ENCODE measurements around the gene RHBDF1. TPM values are rescaled to one million over a fixed set of nuclear protein-coding genes. Genes with fewer than 3 reads are reported as not detected.
A peak's percentile ranks its signal among the peaks of the same experiment; 100 is the strongest.

RHBDF1 gene
- total RNA-seq, 2 experiments from 2014 or later: 0.36 TPM; not detected in 1

DNA sequence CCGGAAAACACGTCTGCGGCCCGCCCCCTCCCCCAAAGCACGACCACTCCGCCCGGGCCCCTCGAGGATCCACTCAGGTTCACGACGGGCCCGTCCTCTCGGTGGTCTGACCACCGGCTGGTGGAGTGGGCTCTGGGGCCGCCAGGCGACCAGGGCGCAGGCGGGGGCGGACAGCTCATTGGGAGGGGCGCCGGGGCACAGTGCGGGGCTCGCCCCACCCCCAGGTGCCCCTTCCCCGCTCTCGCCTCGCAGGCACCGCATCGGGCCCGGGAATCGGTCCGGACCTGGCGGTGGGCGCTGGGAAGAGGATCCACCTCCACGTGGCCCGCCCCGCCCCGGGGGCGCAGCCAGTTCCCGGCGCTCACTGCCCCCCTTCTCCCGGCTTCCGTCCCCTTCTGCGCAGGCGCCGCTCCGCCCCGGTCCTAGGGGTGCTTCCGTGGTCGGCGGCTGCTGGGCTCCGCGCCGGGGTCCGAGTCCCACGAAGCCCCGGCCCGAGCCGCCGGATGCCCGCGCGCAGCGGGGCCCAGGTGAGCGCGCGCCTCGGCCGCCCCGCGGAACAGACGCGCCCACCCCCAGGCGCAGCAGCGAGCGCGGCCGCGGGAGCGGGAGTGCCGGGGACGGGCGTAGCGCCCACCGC lies 5.5 kb upstream of the RHBDF1 start, which contains the start of gene MPG:
TSS of gene MPG (plus strand) at position 419 of the 637 bp plus-strand sequence. CDS start at position 504, 85 bp downstream.
- Mint-ChIP-seq H3K27ac (peak within 1 kb of the TSS; percentile 80), H3K9me3 (no peaks in the 10 kb centered on the region), H3K4me1 (ENCODE audit: low read depth) (peaks cover 21% of the 10 kb centered on the region), H3K36me3 (ENCODE audit: low read depth) (no peaks in the 10 kb centered on the region), H3K27me3 (ENCODE audit: low read depth) (peaks cover 8% of the 10 kb centered on the region), H3K4me3 (peak within 1 kb of the TSS; percentile 80)
- intact Hi-C loops (cut with micrococcal nuclease): no loop called here
- DNase-seq: peak; percentile 82
- CTCF ChIA-PET: interaction anchor here (1.2 to 6.6 kb wide), 4 partner anchors 13 to 39 kb away, joined by 3 to 37 read pairs (median 9); no protein-coding TSS in a partner anchor

DNA sequence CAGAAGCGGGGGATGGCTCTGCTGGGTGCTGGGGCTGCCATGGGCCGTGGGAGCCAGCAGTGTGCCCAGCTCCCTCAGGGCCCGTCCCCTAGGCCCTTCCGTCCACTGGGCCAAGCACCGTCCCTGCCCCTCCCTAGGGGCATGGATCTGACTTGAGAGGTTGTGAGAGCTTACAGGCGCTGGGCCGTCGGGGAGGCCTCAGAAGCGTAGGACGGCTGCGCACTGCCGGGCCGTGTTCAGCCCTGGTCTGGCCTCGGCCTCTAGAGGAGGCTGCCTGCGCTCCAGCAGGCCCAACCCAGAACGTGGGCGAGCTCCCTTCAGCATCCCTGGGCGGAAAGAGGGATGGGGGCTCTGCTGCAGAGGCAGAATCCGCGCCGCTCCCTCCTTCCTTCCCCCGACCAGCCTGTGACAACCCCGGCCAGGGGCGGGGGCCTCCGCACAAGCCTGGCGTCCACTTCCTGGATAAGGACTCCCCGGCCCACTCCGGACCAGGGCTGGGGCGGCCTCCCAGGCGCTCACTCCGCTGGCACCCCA lies 4.9 kb upstream of the RHBDF1 start:
- CTCF ChIA-PET: interaction anchor here (1.2 to 6.6 kb wide), 4 partner anchors 13 to 40 kb away, joined by 3 to 37 read pairs (median 9); no protein-coding TSS in a partner anchor
- peak; percentile 46 for DNase-seq
- Mint-ChIP-seq H3K27ac (no peak overlapping the region), H3K9me3 (no peaks in the 10 kb centered on the region), H3K4me1 (ENCODE audit: low read depth) (peaks cover 20% of the 10 kb centered on the region), H3K27me3 (ENCODE audit: low read depth) (peaks cover 10% of the 10 kb centered on the region), H3K36me3 (ENCODE audit: low read depth) (no peaks in the 10 kb centered on the region), H3K4me3 (peak overlapping the region; percentile 75)
- intact Hi-C loops (cut with micrococcal nuclease): no loop called here

DNA sequence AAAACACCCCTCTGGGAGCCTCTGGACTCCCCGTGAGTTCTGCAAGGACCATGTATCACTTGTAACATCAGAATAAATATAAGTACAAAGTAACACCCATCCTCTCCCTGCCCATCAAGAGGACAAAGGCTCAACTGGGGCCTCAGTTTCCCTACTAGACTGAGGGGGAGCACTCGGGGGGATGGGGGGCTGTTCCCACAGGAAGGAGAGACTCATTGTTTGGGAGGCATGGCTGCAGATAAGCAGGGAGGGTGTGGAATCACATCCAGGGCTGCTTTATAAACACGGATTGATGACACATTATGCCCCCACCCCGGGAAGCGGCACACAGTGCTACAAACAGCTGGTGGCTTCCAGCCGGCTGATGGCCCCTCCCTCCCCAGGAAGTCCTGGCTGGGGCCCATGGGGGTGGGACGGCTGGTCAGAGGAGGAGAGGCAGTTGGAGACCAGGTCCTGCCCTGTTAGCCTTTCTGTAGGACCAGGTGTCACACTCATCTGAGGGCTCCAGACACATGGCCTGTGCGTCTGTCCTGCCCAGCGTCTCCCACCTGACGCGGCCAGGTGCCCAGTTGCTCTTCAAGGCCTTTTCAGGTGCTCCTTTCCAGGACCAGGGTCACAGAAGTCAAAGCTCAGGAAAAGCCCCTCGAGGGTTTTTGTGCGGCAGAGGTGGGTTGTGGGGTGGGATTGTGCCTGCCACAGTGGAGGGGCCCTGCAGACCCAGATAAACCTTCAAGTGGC lies 4.3 kb upstream of the RHBDF1 start:
- Mint-ChIP-seq H3K9me3 (no peaks in the 10 kb centered on the region), H3K27me3 (ENCODE audit: low read depth) (peaks cover 11% of the 10 kb centered on the region), H3K27ac (no peak overlapping the region), H3K36me3 (ENCODE audit: low read depth) (no peaks in the 10 kb centered on the region), H3K4me3 (peak overlapping the region; percentile 75), H3K4me1 (ENCODE audit: low read depth) (peaks cover 20% of the 10 kb centered on the region)
- peak; percentile 37 for DNase-seq
- intact Hi-C loops (cut with micrococcal nuclease): no loop called here
- CTCF ChIA-PET: interaction anchor here (1.2 to 6.6 kb wide), 4 partner anchors 12 to 41 kb away, joined by 3 to 37 read pairs (median 9); no protein-coding TSS in a partner anchor

DNA sequence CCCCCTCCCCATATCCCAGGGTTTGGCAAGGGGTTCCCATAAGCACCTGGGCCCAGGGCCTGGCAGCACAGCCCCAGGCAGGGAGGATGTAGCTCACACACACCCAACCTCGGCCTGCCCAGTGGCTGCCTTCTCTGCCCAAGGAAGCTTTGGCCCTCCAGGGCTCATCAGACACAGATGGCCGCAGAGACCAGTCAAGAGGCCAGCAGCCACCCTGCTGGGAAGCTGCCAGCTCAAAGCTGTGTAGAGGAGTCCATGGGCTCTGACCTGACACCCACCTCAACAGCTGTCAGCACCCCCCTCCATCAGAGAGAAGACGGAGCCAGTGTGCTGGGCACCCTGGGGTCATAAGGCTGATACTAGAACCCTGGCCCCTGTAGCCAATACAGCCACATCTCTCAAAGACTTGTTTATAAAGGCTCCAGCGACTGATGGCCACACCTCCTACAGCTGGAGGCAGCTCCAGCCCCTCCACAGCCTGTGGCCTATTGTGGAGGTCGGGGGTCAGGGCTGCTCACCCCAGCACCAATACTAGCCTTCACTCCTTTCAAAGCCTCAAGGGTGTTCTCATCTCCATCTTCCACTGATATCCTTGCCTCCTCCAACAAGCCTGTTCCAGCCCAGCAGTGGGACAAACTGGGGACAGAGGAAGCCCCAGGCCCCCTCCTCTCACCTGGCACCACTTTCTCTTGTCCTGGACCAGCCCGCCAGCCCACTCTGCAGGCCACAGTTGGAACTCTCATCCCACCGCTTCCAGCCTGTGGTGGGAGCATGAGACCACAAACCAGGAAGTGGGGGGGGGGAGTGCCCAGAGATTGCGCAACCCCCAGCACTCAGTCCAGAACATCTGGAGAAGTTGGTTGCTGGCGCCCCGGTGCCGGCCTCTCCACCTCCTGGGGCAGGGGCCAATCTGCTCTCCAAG lies 3.4 kb upstream of the RHBDF1 start:
- no peaks in the 10 kb centered on the region for H3K36me3 Mint-ChIP-seq (ENCODE audit: low read depth)
- no peak overlapping the region for H3K4me3 Mint-ChIP-seq
- no peaks in the 10 kb centered on the region for H3K9me3 Mint-ChIP-seq
- peaks cover 21% of the 10 kb centered on the region for H3K4me1 Mint-ChIP-seq (ENCODE audit: low read depth)
- intact Hi-C loops (cut with micrococcal nuclease): no loop called here
- H3K27me3 Mint-ChIP-seq (ENCODE audit: low read depth): peaks cover 16% of the 10 kb centered on the region
- CTCF ChIA-PET: interaction anchor here (1.3 to 6.6 kb wide), 4 partner anchors 11 to 31 kb away, joined by 3 to 37 read pairs (median 12); no protein-coding TSS in a partner anchor
- no peak overlapping the region for H3K27ac Mint-ChIP-seq
- peak; percentile 25 for DNase-seq

DNA sequence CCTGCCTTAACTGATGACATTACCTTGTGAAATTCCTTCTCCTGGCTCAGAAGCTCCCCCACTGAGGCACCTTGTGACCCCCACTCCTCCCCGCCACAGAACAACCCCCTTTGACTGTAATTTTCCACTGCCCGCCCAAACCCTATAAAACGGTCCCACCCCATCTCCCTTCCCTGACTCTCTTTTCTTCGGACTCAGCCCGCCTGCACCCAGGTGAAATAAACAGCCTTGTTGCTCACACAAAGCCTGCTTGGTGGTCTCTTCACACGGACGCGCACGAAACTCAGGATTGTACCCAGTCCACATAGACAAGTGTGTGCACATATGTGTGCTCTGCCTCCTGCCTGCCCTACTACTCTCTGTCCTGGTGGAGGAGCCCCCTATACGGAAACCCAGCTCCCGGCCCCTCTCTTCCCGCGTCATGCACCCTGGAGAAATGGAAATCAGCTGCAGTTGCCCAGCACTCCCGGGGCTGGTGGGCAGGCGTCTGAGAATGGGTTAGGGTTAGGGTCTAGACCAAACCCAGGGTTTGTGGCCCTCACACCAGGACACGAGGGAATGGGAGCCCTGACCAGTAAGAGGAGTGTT lies 2.4 kb upstream of the RHBDF1 start:
- Mint-ChIP-seq H3K27ac (no peak overlapping the region), H3K36me3 (ENCODE audit: low read depth) (no peaks in the 10 kb centered on the region), H3K4me1 (ENCODE audit: low read depth) (peaks cover 21% of the 10 kb centered on the region), H3K9me3 (no peaks in the 10 kb centered on the region), H3K4me3 (no peak overlapping the region), H3K27me3 (ENCODE audit: low read depth) (peaks cover 20% of the 10 kb centered on the region)
- DNase-seq: no peak
- CTCF ChIA-PET: interaction anchor here (1.3 to 6.6 kb wide), 4 partner anchors 10 to 32 kb away, joined by 3 to 37 read pairs (median 12); no protein-coding TSS in a partner anchor
- intact Hi-C loops (cut with micrococcal nuclease): no loop called here

DNA sequence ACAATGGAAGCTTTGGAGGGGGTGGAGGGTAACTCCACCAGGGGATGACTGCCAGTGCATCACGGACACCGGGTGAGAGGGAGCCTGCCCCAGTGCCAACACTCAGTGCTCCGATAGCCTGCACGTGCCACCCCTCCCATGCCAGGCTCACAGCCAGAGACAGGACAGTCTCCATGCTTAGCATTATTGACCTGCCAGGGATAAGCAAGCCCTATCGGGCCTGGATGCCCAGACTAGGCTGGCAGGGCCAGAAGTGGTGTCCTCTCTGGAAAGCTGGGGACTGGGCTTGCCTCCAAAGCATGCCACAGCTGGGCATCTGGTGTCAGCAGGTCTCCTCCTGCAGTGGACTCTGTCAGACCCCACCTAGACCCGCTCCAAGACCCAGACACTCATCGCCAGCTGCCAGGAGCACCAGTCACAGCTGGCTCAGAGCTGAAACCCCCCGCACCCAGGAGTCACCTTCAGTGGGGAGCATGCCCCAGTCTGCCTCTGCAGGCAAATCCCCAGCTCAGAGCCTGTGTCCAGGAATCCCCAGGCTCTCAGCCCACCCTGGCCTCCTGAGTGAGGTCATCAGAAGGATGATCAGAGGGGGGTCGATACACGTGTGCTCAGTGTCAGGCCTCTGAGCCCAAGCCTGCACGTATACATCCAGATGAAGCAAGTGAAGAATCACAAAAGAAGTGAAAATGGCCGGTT lies 1.8 kb upstream of the RHBDF1 start:
- H3K27me3 Mint-ChIP-seq (ENCODE audit: low read depth): peaks cover 26% of the 10 kb centered on the region
- no peaks in the 10 kb centered on the region for H3K36me3 Mint-ChIP-seq (ENCODE audit: low read depth)
- CTCF ChIA-PET: interaction anchor here (1.5 to 6.6 kb wide), 3 partner anchors 10 to 23 kb away, joined by 6 to 37 read pairs (median 19); no protein-coding TSS in a partner anchor
- intact Hi-C loops (cut with micrococcal nuclease): no loop called here
- DNase-seq: no peak
- H3K4me3 Mint-ChIP-seq: no peak overlapping the region
- H3K27ac Mint-ChIP-seq: no peak overlapping the region
- no peaks in the 10 kb centered on the region for H3K9me3 Mint-ChIP-seq
- H3K4me1 Mint-ChIP-seq (ENCODE audit: low read depth): peaks cover 19% of the 10 kb centered on the region

DNA sequence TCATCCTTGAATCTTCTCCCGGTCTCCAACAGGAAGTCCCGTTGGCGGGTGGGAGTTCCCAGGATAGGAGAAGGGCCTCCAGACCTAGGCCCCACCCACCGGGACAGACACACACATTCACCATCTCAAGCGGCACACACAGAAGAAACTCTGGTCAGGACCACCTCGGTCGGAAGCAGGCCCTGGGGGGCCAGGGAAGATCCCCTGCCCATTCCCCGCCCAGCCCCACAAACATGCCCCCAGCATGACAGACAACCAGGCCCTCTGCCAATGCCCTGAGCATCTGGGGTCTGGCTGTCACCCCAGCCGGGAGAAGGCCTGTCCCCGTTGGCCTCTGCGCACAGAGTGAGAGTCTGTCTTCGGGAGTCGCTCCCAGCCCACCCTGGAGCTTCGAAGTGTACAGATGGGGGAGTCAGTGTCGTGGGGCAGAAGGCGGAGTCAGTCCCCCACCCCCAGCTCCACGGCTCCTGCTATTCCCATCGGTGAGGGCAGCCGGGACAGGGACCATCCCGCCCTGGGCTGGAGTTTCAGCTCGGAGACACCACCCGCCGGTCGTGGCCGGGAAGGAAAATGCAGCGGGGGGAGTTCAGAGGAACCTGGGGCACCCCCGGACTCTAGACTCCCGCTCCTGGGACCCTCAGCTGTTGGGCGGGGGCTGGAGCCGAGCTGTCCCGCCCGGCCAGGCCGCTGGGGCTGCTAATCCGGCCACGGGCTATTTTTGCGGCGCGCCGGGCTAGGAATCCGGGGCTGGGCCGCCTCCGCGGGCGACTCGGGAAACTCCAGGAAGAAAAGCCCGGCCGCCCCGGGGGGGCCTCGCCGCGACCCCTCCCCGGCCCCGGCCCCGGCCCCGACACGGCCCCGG lies 660 bp downstream of the RHBDF1 start:
- CTCF ChIA-PET: interaction anchor here (10.7 kb wide), 1 partner anchor 23 kb away, joined by 216 read pairs; no protein-coding TSS in a partner anchor
- Mint-ChIP-seq H3K27me3 (ENCODE audit: low read depth) (peaks cover 26% of the 10 kb centered on the region), H3K4me1 (ENCODE audit: low read depth) (peaks cover 9% of the 10 kb centered on the region), H3K9me3 (no peaks in the 10 kb centered on the region), H3K36me3 (ENCODE audit: low read depth) (no peaks in the 10 kb centered on the region), H3K4me3 (peak overlapping the region; percentile 12), H3K27ac (no peak overlapping the region)
- DNase-seq: no peak
- intact Hi-C loops (cut with micrococcal nuclease): no loop called here

DNA sequence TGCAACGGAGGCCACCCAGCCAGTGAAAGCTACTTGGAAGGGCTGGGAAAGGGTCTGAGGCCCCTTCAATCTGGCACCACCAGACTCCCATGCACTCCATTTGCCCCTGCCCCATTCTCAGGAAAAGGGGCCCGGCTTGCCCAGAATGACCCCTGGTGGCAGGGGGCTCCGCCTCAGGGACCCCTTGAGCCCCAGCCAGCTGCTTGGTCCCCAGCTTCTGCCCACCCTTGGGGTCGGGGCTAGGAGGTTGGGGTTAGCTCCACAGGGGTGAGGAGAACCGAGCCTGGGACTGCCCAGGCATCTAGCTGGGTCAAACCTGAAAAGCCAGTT lies 1.3 kb downstream of the RHBDF1 start:
- Mint-ChIP-seq H3K4me1 (ENCODE audit: low read depth) (peaks cover 4% of the 10 kb centered on the region), H3K27ac (no peak overlapping the region), H3K9me3 (no peaks in the 10 kb centered on the region), H3K4me3 (no peak overlapping the region), H3K36me3 (ENCODE audit: low read depth) (no peaks in the 10 kb centered on the region), H3K27me3 (ENCODE audit: low read depth) (peaks cover 26% of the 10 kb centered on the region)
- intact Hi-C loops (cut with micrococcal nuclease): no loop called here
- CTCF ChIA-PET: interaction anchor here (10.7 kb wide), 1 partner anchor 24 kb away, joined by 216 read pairs; no protein-coding TSS in a partner anchor
- no peak for DNase-seq

DNA sequence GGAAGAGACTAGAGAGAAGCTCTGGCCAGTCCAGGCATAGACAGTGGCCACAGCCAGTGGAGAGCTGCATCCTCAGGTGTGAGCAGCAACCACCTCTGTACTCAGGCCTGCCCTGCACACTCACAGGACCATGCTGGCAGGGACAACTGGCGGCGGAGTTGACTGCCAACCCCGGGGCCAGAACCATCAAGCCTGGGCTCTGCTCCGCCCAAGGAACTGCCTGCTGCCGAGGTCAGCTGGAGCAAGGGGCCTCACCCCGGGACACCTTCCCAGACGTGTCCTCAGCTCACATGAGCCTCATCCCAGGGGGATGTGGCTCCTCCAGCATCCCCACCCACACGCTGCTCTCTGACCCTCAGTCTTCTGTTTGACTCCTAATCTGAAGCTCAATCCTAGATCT lies 3.2 kb downstream of the RHBDF1 start:
- no peak overlapping the region for H3K27ac Mint-ChIP-seq
- DNase-seq: no peak
- peaks cover 29% of the 10 kb centered on the region for H3K27me3 Mint-ChIP-seq (ENCODE audit: low read depth)
- H3K4me3 Mint-ChIP-seq: no peak overlapping the region
- intact Hi-C loops (cut with micrococcal nuclease): no loop called here
- no peaks in the 10 kb centered on the region for H3K36me3 Mint-ChIP-seq (ENCODE audit: low read depth)
- CTCF ChIA-PET: interaction anchor here (1.0 to 10.7 kb wide), 4 partner anchors 26 to 293 kb away, joined by 3 to 216 read pairs (median 5); no protein-coding TSS in a partner anchor
- no peaks in the 10 kb centered on the region for H3K9me3 Mint-ChIP-seq
- H3K4me1 Mint-ChIP-seq (ENCODE audit: low read depth): peaks cover 9% of the 10 kb centered on the region
